HG03575 (cell line): ENCODE data around the gene ADAMTS2.

ENCODE experiments used
- ATAC-seq: cut with Tn5 transposase; IDR thresholded peaks from one replicate; pipeline ENCODE4 v1.9.1; 2021; ENCODE audit not compliant: unreplicated experiment, insufficient number of reproducible peaks, low FRiP score; ENCODE audit errors: extremely low read depth

Gene ADAMTS2

GRCh38 chr5:179079165-179079987, 265.9 kb downstream of the ADAMTS2 start:
- no peak for ATAC-seq

- ATAC-seq: no peak
Observed at GRCh38 chr5:179065703-179066102, 279.6 kb downstream of the ADAMTS2 start.

GRCh38 chr5:179061025-179061424, 284.2 kb downstream of the ADAMTS2 start:
- ATAC-seq: no peak
